WTC11 (cell line): ENCODE measurements around the gene CEBPG. TPM values are rescaled to one million over a fixed set of nuclear protein-coding genes. Genes with fewer than 3 reads are reported as not detected.

Experiments used
- ATAC-seq: fragments of 200-7000 bp; cut with Tn5 transposase; 2 replicates; pipeline ENCODE4 v1.10.0; 2021; ENCODE audit warnings: mild to moderate bottlenecking, moderate library complexity
- CTCF ChIA-PET: fragments of 300-600 bp; sonication (Branson Sonifier 250); formaldehyde crosslinking; loops from one replicate; lab custom pipeline; 2021; ENCODE audit warnings: antibody characterized with exemption; lab: Charles Lee
- POLR2A ChIA-PET: fragments of 350-600 bp; sonication (Branson Sonifier 250); formaldehyde crosslinking; loops from one replicate; lab custom pipeline; 2021; ENCODE audit warnings: antibody characterized with exemption; lab: Charles Lee
- DNase-seq: peaks from one replicate; pipeline ENCODE4 v3.0.0; 2021; ENCODE audit warnings: low spot score
- H3K27ac Mint-ChIP-seq: 2 replicates; pipeline ENCODE4 v1.8.0; 2021; ENCODE audit warnings: mixed read lengths
- H3K27me3 Mint-ChIP-seq: 2 replicates; pipeline ENCODE4 v1.8.0; 2021; ENCODE audit warnings: low read depth, mild to moderate bottlenecking, moderate library complexity, mixed read lengths
- H3K36me3 Mint-ChIP-seq: 2 replicates; pipeline ENCODE4 v1.8.0; 2021; ENCODE audit warnings: mixed read lengths
- H3K4me1 Mint-ChIP-seq: 2 replicates; pipeline ENCODE4 v1.8.0; 2022; ENCODE audit warnings: mixed read lengths
- H3K4me3 Mint-ChIP-seq: 2 replicates; pipeline ENCODE4 v1.8.0; 2021; ENCODE audit warnings: mild to moderate bottlenecking, moderate library complexity, mixed read lengths
- H3K9me3 Mint-ChIP-seq: 2 replicates; pipeline ENCODE4 v1.8.0; 2021; ENCODE audit warnings: mixed read lengths
- AFF4 ChIP-seq: sonication (generic); formaldehyde crosslinking; IDR thresholded peaks from 2 replicates; pipeline ENCODE4 v1.8.1; 2023; ENCODE audit warnings: mild to moderate bottlenecking, missing genetic modification reagents, borderline replicate concordance
- CREM ChIP-seq: sonication (generic); formaldehyde crosslinking; IDR thresholded peaks from 2 replicates; pipeline ENCODE4 v1.8.1; 2022; ENCODE audit warnings: mild to moderate bottlenecking, missing genetic modification reagents, moderate library complexity
- E2F5 ChIP-seq: sonication (generic); formaldehyde crosslinking; IDR thresholded peaks from 2 replicates; pipeline ENCODE4 v1.8.1; 2022; ENCODE audit warnings: mild to moderate bottlenecking, moderate library complexity, missing genetic modification reagents
- EMX1 ChIP-seq: fragments of 250-450 bp; sonication (Bioruptor Pico); IDR thresholded peaks from 2 replicates; pipeline ENCODE4 v1.8.0; 2021; ENCODE audit warnings: mild to moderate bottlenecking
- HMGXB4 ChIP-seq: sonication (generic); formaldehyde crosslinking; IDR thresholded peaks from 2 replicates; pipeline ENCODE4 v1.8.1; 2023; ENCODE audit warnings: mild to moderate bottlenecking, moderate library complexity, missing genetic modification reagents
- MLX ChIP-seq: sonication (generic); formaldehyde crosslinking; IDR thresholded peaks from 2 replicates; pipeline ENCODE4 v1.8.1; 2023; ENCODE audit warnings: mild to moderate bottlenecking, missing genetic modification reagents, moderate library complexity
- MYBL2 ChIP-seq: sonication (generic); formaldehyde crosslinking; IDR thresholded peaks from 2 replicates; pipeline ENCODE4 v1.8.1; 2023; ENCODE audit warnings: mild to moderate bottlenecking, moderate library complexity, missing genetic modification reagents
- NFATC4 ChIP-seq: fragments of 250-450 bp; sonication (Bioruptor Pico); IDR thresholded peaks from 2 replicates; pipeline ENCODE4 v1.9.0; 2021; ENCODE audit warnings: mild to moderate bottlenecking
- NR1H2 ChIP-seq: sonication (generic); formaldehyde crosslinking; IDR thresholded peaks from 2 replicates; pipeline ENCODE4 v1.9.0; 2021; ENCODE audit warnings: mild to moderate bottlenecking, moderate library complexity, missing genetic modification reagents
- RELA ChIP-seq: sonication (generic); formaldehyde crosslinking; IDR thresholded peaks from 2 replicates; pipeline ENCODE4 v1.8.1; 2022; ENCODE audit warnings: missing genetic modification reagents, mild to moderate bottlenecking, borderline replicate concordance
- SP1 ChIP-seq: sonication (generic); formaldehyde crosslinking; conservative IDR thresholded peaks from 2 replicates; pipeline ENCODE4 v1.8.1; 2022; ENCODE audit warnings: missing genetic modification reagents
- ZNF263 ChIP-seq: sonication (generic); formaldehyde crosslinking; IDR thresholded peaks from 2 replicates; pipeline ENCODE4 v1.8.1; 2022; ENCODE audit warnings: low read depth, mild to moderate bottlenecking, moderate library complexity, missing genetic modification reagents
- ZNF317 ChIP-seq: sonication (generic); formaldehyde crosslinking; IDR thresholded peaks from 2 replicates; pipeline ENCODE4 v1.8.1; 2023; ENCODE audit warnings: low read depth, mild to moderate bottlenecking, moderate library complexity, missing genetic modification reagents, borderline replicate concordance
- ZNF416 ChIP-seq: fragments of 250-450 bp; sonication (Bioruptor Pico); IDR thresholded peaks from 2 replicates; pipeline ENCODE4 v1.9.0; 2021; ENCODE audit warnings: mild to moderate bottlenecking, inconsistent platforms
- ZNF423 ChIP-seq: fragments of 250-450 bp; sonication (Bioruptor Pico); IDR thresholded peaks from 2 replicates; pipeline ENCODE4 v2.1.2; 2022; ENCODE audit warnings: mild to moderate bottlenecking, moderate library complexity
- ZNF425 ChIP-seq: fragments of 250-450 bp; sonication (Bioruptor Pico); conservative IDR thresholded peaks from 2 replicates; pipeline ENCODE4 v1.9.0; 2021; ENCODE audit warnings: mild to moderate bottlenecking
- ZSCAN18 ChIP-seq: fragments of 250-450 bp; sonication (Bioruptor Pico); IDR thresholded peaks from 2 replicates; pipeline ENCODE4 v2.1.2; 2022; ENCODE audit warnings: mild to moderate bottlenecking, moderate library complexity
- total RNA-seq: library from RNA; stranded (reverse); gene quantifications from 3 replicates; pipeline ENCODE4 v1.2.3, GENCODE V29; 2021

Gene CEBPG
- total RNA-seq, 1 experiment from 2014 or later = 33.1 TPM

- H3K4me3 Mint-ChIP-seq = no peak overlapping the region
- TF ChIP-seq HMGXB4 (no peak), ZSCAN18 (no peak), ZNF263 (CRISPR knock-in tag) (no peak), ZNF425 (CRISPR knock-in tag) (no peak), ZNF317 (CRISPR knock-in tag) (no peak), AFF4 (CRISPR knock-in tag) (no peak), NFATC4 (no peak), NR1H2 (no peak), ZNF423 (CRISPR knock-in tag) (no peak), MYBL2 (CRISPR knock-in tag) (no peak), E2F5 (CRISPR knock-in tag) (no peak), ZNF416 (CRISPR knock-in tag) (no peak), MLX (CRISPR knock-in tag) (no peak), RELA (CRISPR knock-in tag) (no peak), CREM (CRISPR knock-in tag) (no peak), SP1 (CRISPR knock-in tag) (no peak), EMX1 (no peak)
- TF ChIP-seq, all 79 proteins: peak for 0
- H3K4me1 Mint-ChIP-seq = no peaks in the 10 kb centered on the region
- ATAC-seq (no peak), DNase-seq (no peak)
- CTCF ChIA-PET = no interaction called here
- peaks cover 4% of the 10 kb centered on the region for H3K27me3 Mint-ChIP-seq
- no peaks in the 10 kb centered on the region for H3K36me3 Mint-ChIP-seq
- H3K27ac Mint-ChIP-seq = no peak overlapping the region
- POLR2A ChIA-PET = no interaction called here
- H3K9me3 Mint-ChIP-seq = no peaks in the 10 kb centered on the region
Observed at GRCh38 chr19:33368074-33368864, 5.2 kb upstream of the CEBPG start.
